Measurements from ENCODE around the gene SLC23A2.

The SLC23A2 gene

DNA sequence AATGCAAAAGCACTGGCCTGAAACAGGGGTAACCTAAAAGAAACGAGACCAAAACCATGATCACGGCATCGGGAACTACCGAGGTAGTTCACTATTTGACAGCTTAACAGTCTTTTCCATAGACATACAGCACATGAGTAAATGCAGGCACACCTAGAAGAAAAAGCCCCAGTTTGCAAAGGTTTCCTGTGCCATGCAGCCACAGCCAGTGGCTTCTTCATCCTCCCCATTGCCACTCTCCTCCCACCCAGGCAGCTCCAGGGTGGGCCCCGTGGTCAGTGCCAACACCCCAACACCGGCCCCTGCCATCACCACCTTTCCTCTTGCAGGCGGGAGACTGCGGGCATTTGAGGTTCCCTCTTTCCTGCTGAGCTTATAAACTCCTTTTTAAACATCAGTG, 115.4 kb downstream of the SLC23A2 start:
- Histone ChIP-seq H3K4me1 (ENCODE audit: control insufficient read depth, low read length) (no peaks in the 10 kb centered on the region; the same call in 1 of the 2 replicates), H3K27ac (ENCODE audit: low read depth, low read length) (no peak overlapping the region), H3K4me2 (ENCODE audit: low read length) (no peak overlapping the region), H3K27me3 (ENCODE audit: control insufficient read depth, low read length) (no peaks in the 10 kb centered on the region), H3F3A (ENCODE audit: control insufficient read depth, insufficient read depth) (no peaks in the 10 kb centered on the region), H3K9me2 (replicated peaks; ENCODE audit: control insufficient read depth, low read length) (no peaks in the 10 kb centered on the region), H3K9me3 (ENCODE audit: control insufficient read depth, insufficient read depth, low read length) (no peaks in the 10 kb centered on the region), H3K36me3 (ENCODE audit: control insufficient read depth, low read length) (peaks cover 78% of the 10 kb centered on the region), H3K79me2 (ENCODE audit: control insufficient read depth, low read length) (no peaks in the 10 kb centered on the region), H4K20me1 (ENCODE audit: control insufficient read depth, insufficient read depth, low read depth, low read length) (no peaks in the 10 kb centered on the region), H3K4me3 (ENCODE audit: low read length) (no peak overlapping the region)
- no peak for TF ChIP-seq EZH2phosphoT487 (IDR thresholded peaks at IDR 0.05; ENCODE audit: borderline replicate concordance, low read length)
- TF ChIP-seq, protein P1, sequence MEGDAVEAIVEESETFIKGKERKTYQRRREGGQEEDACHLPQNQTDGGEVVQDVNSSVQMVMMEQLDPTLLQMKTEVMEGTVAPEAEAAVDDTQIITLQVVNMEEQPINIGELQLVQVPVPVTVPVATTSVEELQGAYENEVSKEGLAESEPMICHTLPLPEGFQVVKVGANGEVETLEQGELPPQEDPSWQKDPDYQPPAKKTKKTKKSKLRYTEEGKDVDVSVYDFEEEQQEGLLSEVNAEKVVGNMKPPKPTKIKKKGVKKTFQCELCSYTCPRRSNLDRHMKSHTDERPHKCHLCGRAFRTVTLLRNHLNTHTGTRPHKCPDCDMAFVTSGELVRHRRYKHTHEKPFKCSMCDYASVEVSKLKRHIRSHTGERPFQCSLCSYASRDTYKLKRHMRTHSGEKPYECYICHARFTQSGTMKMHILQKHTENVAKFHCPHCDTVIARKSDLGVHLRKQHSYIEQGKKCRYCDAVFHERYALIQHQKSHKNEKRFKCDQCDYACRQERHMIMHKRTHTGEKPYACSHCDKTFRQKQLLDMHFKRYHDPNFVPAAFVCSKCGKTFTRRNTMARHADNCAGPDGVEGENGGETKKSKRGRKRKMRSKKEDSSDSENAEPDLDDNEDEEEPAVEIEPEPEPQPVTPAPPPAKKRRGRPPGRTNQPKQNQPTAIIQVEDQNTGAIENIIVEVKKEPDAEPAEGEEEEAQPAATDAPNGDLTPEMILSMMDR (IDR thresholded peaks at IDR 0.05; ENCODE audit: low read depth, low read length, poor library complexity, severe bottlenecking): no peak

DNA sequence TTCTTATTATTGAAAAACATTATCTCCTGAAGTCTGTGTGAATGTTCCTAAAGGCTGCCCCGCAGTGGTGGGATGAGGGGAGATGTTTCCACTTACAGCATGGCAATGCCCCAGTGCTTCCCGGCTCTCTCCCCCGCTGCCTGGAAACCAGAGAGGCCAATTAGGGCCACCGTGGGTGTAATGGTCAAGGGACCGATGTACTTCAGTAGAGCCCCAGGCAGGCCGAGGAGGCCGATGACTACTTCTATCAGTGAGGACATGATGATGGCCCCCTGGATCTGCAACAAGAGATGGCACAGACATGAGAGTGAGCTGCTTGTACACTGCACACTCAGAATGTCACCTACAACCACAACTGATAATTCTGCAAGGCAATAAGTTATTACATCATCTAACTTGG, 117.8 kb downstream of the SLC23A2 start:
- H3K9me2 ChIP-seq (replicated peaks; ENCODE audit: control insufficient read depth, low read length): no peaks in the 10 kb centered on the region
- TF ChIP-seq, protein P1 (IDR thresholded peaks at IDR 0.05; ENCODE audit: low read depth, low read length, poor library complexity, severe bottlenecking): no peak
- TF ChIP-seq EZH2phosphoT487 (IDR thresholded peaks at IDR 0.05; ENCODE audit: borderline replicate concordance, low read length): no peak
- no peak overlapping the region for H3K4me2 ChIP-seq (ENCODE audit: low read length)
- H4K20me1 ChIP-seq (ENCODE audit: control insufficient read depth, insufficient read depth, low read depth, low read length): no peaks in the 10 kb centered on the region
- H3F3A ChIP-seq (ENCODE audit: control insufficient read depth, insufficient read depth): no peaks in the 10 kb centered on the region
- no peaks in the 10 kb centered on the region for H3K79me2 ChIP-seq (ENCODE audit: control insufficient read depth, low read length)
- H3K27ac ChIP-seq (ENCODE audit: low read depth, low read length): no peak overlapping the region
- no peaks in the 10 kb centered on the region for H3K9me3 ChIP-seq (ENCODE audit: control insufficient read depth, insufficient read depth, low read length)
- H3K36me3 ChIP-seq (ENCODE audit: control insufficient read depth, low read length): peaks cover 75% of the 10 kb centered on the region
- H3K4me3 ChIP-seq (ENCODE audit: low read length): no peak overlapping the region
- H3K4me1 ChIP-seq (ENCODE audit: control insufficient read depth, low read length): peaks cover 10% of the 10 kb centered on the region
- no peaks in the 10 kb centered on the region for H3K27me3 ChIP-seq (ENCODE audit: control insufficient read depth, low read length)

DNA sequence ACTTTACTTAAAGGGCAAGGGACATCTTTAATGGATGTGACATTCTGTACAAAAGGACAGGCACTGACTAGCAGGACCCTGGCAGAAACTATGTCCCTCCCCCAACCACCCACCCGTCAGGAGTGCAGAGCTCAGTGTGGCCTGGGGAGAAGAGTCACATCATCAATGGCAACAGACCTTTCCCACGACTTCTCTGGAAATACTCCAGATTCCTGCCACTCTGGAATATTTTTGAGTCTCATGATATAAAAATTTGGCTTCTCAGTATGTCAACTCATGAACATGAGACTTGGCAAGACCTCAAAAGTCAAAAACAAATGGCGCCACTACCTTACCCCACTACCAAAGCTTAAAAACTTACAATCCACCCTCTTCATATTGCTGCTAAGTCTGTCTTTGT, 118.3 kb downstream of the SLC23A2 start:
- Histone ChIP-seq H3K9me3 (ENCODE audit: control insufficient read depth, insufficient read depth, low read length) (no peaks in the 10 kb centered on the region), H3K4me1 (ENCODE audit: control insufficient read depth, low read length) (peaks cover 15% of the 10 kb centered on the region), H3K27ac (ENCODE audit: low read depth, low read length) (no peak overlapping the region), H3K79me2 (ENCODE audit: control insufficient read depth, low read length) (no peaks in the 10 kb centered on the region), H3K4me2 (ENCODE audit: low read length) (no peak overlapping the region), H3K36me3 (ENCODE audit: control insufficient read depth, low read length) (peaks cover 73% of the 10 kb centered on the region), H3F3A (ENCODE audit: control insufficient read depth, insufficient read depth) (no peaks in the 10 kb centered on the region), H3K4me3 (ENCODE audit: low read length) (no peak overlapping the region), H4K20me1 (ENCODE audit: control insufficient read depth, insufficient read depth, low read depth, low read length) (no peaks in the 10 kb centered on the region), H3K27me3 (ENCODE audit: control insufficient read depth, low read length) (no peaks in the 10 kb centered on the region), H3K9me2 (replicated peaks; ENCODE audit: control insufficient read depth, low read length) (no peaks in the 10 kb centered on the region)
- no peak for TF ChIP-seq EZH2phosphoT487 (IDR thresholded peaks at IDR 0.05; ENCODE audit: borderline replicate concordance, low read length)
- TF ChIP-seq, protein P1 (IDR thresholded peaks at IDR 0.05; ENCODE audit: low read depth, low read length, poor library complexity, severe bottlenecking): no peak
